Cardiac muscle cell (in vitro differentiated cells and primary cell): Measurements from ENCODE around the gene ASH1L. TPM values are rescaled to one million over a fixed set of nuclear protein-coding genes. Genes with fewer than 3 reads are reported as not detected.

Experiments
- DNase-seq, 2 donors: peaks; one replicate each; pipeline versions ENCODE4 v3.0.0 to v3.0.0-alpha.2; 2010 to 2017; ENCODE audit warnings: low read depth in 1 of 2, low spot score in 1 of 2
- H3K27ac ChIP-seq: fragments of 200-600 bp; sonication (generic); 2 replicates; pipeline ENCODE4 v1.5.1; 2016
- H3K27me3 ChIP-seq: fragments of 200-600 bp; sonication (generic); 2 replicates; pipeline ENCODE4 v1.6.0; 2016; ENCODE audit warnings: control low read depth
- H3K36me3 ChIP-seq: fragments of 200-600 bp; sonication (generic); 2 replicates; pipeline ENCODE4 v1.5.1; 2016; ENCODE audit warnings: control low read depth
- H3K4me1 ChIP-seq: fragments of 200-600 bp; sonication (generic); 2 replicates; pipeline ENCODE4 v1.8.1; 2017; ENCODE audit warnings: low read depth, mild to moderate bottlenecking, mixed run types
- H3K4me3 ChIP-seq: fragments of 200-600 bp; sonication (generic); 2 replicates; pipeline ENCODE4 v1.5.1; 2016; ENCODE audit warnings: mild to moderate bottlenecking
- H3K9me3 ChIP-seq: fragments of 200-600 bp; sonication (generic); 2 replicates; pipeline ENCODE4 v1.5.1; 2017; ENCODE audit warnings: low read depth, mild to moderate bottlenecking, control low read depth
- polyA plus RNA-seq: library from polyadenylated mRNA; unstranded; fragments of >200 nt; fragmentation: Nextera tagmentation; extraction: Ambion mirVana; gene quantifications from 2 replicates; pipeline ENCODE4 v1.2.1, GENCODE V29; 2016
- total RNA-seq: library from RNA; depleted of rRNA; stranded (reverse); fragments of >200 nt; gene quantifications from 2 replicates; pipeline ENCODE4 v1.2.3, GENCODE V29; 2016
- TF ChIP-seq, protein P1 (sequence below): IDR thresholded peaks from 2 replicates; pipeline ENCODE4 v1.5.1; 2012; ENCODE audit warnings: low read depth, mild to moderate bottlenecking, low read length

ASH1L gene
- total and polyA plus RNA-seq, 2 experiments from 2014 or later = 25.9 to 31.2 TPM

DNA sequence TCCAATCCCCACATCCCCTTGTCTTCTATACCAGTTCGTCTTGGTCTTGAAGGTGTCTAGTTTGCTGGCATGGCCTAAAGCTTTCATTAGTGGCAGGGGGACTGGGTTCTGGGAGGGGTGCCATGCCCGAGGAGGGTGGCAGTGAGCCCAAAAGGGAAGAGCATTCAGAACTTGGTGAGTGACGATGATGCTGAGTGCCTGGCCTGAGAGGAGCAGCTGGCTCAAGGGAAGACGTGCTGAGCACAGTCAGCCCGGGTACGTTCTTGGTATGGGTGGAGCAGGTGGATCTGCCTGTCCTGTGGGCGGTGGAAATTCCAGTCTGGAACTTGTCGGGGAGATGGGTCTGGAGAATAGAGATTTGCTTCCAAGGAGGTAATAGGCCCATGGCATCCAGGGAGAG is 249.3 kb downstream of the ASH1L start:
- H3K4me3 ChIP-seq = no peak overlapping the region
- no peaks in the 10 kb centered on the region for H3K9me3 ChIP-seq
- H3K27me3 ChIP-seq = no peaks in the 10 kb centered on the region
- H3K36me3 ChIP-seq = peaks cover 8% of the 10 kb centered on the region
- TF ChIP-seq, protein P1, sequence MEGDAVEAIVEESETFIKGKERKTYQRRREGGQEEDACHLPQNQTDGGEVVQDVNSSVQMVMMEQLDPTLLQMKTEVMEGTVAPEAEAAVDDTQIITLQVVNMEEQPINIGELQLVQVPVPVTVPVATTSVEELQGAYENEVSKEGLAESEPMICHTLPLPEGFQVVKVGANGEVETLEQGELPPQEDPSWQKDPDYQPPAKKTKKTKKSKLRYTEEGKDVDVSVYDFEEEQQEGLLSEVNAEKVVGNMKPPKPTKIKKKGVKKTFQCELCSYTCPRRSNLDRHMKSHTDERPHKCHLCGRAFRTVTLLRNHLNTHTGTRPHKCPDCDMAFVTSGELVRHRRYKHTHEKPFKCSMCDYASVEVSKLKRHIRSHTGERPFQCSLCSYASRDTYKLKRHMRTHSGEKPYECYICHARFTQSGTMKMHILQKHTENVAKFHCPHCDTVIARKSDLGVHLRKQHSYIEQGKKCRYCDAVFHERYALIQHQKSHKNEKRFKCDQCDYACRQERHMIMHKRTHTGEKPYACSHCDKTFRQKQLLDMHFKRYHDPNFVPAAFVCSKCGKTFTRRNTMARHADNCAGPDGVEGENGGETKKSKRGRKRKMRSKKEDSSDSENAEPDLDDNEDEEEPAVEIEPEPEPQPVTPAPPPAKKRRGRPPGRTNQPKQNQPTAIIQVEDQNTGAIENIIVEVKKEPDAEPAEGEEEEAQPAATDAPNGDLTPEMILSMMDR = no peak
- no peak for DNase-seq
- no peak overlapping the region for H3K27ac ChIP-seq
- no peaks in the 10 kb centered on the region for H3K4me1 ChIP-seq

DNA sequence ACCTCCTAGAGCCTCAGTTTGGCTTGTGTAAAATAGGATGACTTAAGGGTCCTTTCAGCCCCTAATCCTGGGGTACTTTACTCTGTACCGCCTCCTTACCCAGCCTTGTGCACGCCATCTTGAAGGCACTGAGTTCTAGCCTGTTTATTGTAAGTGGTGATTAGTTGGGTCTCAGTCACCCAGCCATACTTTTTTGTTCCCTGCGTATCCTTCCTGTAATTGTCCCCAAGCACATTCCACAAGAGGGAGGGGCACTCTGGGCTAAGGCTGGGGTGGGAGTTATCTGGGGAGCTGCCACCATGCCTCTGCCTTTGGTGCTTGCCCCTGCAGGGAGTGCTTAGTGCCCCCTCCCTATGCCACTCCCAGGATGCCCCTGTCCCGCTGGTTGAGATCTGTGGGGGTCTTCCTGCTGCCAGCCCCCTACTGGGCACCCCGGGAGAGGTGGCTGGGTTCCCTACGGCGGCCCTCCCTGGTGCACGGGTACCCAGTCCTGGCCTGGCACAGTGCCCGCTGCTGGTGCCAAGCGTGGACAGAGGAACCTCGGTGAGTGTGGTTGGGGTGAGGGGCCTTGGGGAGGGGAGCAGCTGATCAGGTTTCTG is 253.1 kb downstream of the ASH1L start:
- TF ChIP-seq, protein P1 = no peak
- H3K4me1 ChIP-seq = no peaks in the 10 kb centered on the region
- H3K36me3 ChIP-seq = peaks cover 8% of the 10 kb centered on the region
- peak overlapping the region; percentile 55 for H3K4me3 ChIP-seq
- DNase-seq = no peak
- H3K9me3 ChIP-seq = no peaks in the 10 kb centered on the region
- no peaks in the 10 kb centered on the region for H3K27me3 ChIP-seq
- H3K27ac ChIP-seq = peak overlapping the region; percentile 89

DNA sequence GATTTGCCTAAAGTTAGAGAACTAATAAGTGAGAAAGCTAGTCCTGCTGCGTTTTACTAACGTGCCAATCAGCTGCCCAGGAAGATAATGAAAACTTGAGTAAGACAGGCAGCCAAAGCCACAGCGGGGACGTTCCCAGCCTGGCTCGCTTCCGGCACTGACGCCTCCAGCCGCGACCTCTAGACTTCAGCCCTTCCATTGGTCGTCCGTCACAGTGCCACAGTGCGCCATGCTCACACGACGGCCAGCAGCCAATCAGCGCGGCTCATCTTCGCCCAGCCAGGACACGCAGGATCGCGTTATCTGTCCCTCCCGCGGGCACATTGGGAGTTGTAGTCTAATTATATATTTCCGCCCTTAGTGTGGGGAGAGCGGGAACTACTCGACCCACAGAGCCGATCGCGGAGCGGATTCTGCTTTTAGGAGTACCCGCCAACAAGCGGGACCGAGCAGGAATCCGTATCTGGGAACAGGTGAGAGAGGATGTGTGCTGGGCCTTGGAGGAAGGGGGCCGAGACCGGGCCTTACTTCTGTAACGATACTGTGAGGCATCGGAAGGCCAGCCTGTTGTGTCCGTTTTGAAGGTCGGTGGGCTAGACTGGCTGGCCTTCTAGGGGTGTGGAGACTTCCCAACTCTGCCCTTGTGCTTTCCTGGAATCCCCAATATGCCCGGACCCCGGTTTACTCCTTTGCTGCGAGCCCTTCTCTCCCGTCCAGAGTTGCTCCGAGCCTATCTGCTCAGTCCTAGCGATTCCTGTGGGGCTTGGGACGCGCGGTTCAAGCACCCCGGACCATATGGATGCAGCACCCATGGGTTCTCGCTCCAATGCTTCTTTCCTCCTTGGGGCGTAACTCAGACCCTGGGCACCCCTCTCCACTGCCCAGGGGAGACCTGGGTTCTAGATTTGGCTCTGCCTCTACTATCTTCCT is 253.8 kb downstream of the ASH1L start, which contains the start of gene FDPS:
TSS of gene FDPS (plus strand) at position 374 of the 930 bp plus-strand sequence. CDS start 924 bp downstream, outside the sequence.
- TF ChIP-seq, protein P1 = no peak
- Histone ChIP-seq H3K4me1 (no peaks in the 10 kb centered on the region), H3K36me3 (peaks cover 5% of the 10 kb centered on the region), H3K27ac (peak within 1 kb of the TSS; percentile 89), H3K4me3 (peak within 1 kb of the TSS; percentile 55), H3K27me3 (no peaks in the 10 kb centered on the region), H3K9me3 (no peaks in the 10 kb centered on the region)
- DNase-seq = peak; percentile 99

DNA sequence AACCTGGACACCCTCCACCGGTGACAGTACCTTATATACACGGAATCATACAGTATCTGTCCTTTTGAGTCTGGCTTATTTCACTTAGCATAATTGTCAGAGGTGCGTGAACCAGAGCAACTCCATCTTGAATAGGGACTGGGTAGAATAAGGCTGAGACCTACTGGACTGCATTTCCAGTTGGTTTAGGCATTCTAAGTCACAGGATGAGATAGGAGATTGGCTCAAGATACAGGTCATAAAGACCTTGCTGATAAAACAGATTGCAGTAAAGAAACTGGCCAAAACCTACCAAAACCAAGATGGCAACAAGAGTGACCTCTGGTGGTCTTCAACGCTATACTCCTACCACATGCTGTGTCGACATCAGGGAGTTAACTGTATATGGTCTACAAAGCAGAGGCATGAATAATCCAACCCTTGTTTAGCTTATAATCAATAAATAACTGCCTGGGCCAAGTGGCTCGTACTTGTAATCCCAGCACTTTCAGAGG is 255.3 kb downstream of the ASH1L start:
- Histone ChIP-seq H3K4me1 (no peaks in the 10 kb centered on the region), H3K36me3 (peaks cover 2% of the 10 kb centered on the region), H3K9me3 (no peaks in the 10 kb centered on the region), H3K27ac (peak overlapping the region; percentile 89), H3K27me3 (no peaks in the 10 kb centered on the region), H3K4me3 (no peak overlapping the region)
- TF ChIP-seq, protein P1 = peak; percentile 43
- peak; percentile 41 to 66 for DNase-seq

DNA sequence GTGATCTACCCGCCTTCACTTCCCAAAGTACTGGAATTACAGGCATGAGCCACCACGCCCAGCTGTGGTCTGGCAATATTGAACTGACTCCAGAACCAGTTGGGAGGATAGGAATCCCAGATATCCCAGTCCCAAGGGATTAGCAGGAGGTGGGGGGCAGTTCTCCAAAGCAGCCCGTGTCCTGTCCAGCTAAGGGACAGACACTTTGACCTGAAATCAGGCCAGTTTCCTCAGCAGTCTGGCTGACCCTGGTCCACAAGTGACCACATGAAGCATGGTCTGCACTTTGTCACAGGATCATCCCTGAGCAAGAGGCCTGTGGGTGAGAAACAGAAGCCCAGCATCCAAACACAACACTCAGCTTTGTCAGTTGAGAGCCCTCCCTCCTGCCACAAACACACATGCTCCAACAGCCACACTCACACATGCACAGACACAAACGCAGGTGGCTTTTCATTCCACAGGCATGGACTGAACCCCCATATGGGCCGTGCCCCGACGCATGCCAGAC is 256.7 kb downstream of the ASH1L start:
- TF ChIP-seq, protein P1 = no peak
- DNase-seq = peak in 1 of 2 donors; percentile 50
- no peaks in the 10 kb centered on the region for H3K9me3 ChIP-seq
- peak overlapping the region; percentile 48 for H3K27ac ChIP-seq
- no peaks in the 10 kb centered on the region for H3K36me3 ChIP-seq
- no peaks in the 10 kb centered on the region for H3K4me1 ChIP-seq
- H3K27me3 ChIP-seq = no peaks in the 10 kb centered on the region
- no peak overlapping the region for H3K4me3 ChIP-seq
